Measurements from ENCODE around the gene ING3.

Gene ING3

DNA sequence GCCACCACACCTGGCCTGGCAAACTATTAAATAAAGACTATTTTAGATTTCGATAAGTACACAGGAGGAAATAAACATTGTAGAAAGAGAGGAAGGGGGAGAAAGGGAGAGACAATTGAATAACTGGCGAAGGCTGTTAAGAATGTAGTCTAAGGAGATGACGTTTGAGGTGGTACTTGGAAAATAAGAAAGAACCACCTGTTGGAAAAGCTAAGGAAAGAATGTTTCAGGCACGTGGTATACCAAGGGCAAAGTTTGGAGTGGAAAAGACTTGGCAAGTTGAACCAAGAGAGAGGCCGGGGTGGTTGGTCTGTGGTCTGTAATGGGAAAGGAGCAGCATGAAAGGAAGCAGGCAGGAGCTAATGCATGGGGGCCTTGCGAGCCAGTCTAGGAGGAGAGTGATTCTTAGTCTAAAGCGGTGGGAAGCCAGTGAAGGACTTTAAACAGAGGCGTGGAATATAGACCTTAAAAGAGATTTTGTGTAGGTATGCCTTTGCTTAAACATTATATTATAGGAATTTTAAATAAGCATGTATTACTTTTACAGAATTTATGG lies 9.4 kb downstream of the ING3 start:
- TF ChIP-seq, protein P1, sequence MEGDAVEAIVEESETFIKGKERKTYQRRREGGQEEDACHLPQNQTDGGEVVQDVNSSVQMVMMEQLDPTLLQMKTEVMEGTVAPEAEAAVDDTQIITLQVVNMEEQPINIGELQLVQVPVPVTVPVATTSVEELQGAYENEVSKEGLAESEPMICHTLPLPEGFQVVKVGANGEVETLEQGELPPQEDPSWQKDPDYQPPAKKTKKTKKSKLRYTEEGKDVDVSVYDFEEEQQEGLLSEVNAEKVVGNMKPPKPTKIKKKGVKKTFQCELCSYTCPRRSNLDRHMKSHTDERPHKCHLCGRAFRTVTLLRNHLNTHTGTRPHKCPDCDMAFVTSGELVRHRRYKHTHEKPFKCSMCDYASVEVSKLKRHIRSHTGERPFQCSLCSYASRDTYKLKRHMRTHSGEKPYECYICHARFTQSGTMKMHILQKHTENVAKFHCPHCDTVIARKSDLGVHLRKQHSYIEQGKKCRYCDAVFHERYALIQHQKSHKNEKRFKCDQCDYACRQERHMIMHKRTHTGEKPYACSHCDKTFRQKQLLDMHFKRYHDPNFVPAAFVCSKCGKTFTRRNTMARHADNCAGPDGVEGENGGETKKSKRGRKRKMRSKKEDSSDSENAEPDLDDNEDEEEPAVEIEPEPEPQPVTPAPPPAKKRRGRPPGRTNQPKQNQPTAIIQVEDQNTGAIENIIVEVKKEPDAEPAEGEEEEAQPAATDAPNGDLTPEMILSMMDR (IDR thresholded peaks at IDR 0.05; ENCODE audit: control insufficient read depth, insufficient read depth, low read depth, low read length, missing control alignments): no peak

DNA sequence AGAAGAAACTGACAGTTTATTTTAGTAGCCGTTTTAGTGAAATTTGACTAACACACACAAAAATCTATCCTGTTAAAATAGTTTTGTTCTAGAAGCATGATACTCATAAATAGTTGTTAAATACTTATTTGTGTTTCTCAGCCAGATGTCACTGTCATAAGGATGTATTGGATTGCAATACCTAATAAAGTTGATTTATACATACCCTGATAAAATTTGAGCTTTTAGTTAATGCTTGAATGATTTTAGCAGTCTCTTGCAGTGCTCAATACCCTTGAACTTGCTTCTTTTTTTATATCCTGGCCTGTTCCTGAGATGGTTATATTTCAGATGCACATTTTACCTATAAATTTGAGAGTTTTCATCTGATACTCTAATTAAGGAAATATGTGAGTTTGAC lies 10.1 kb downstream of the ING3 start:
- no peak for DNase-seq (ENCODE audit: low read depth)
- TF ChIP-seq, protein P1 (IDR thresholded peaks at IDR 0.05; ENCODE audit: control insufficient read depth, insufficient read depth, low read depth, low read length, missing control alignments): no peak
- H3K4me3 ChIP-seq (ENCODE audit: control insufficient read depth, low read depth, low read length): no peak overlapping the region

More for the DNA sequence above, 9.4 kb downstream of the ING3 start:
- no peak overlapping the region for H3K4me3 ChIP-seq (ENCODE audit: control insufficient read depth, low read depth, low read length)
- no peak for DNase-seq (ENCODE audit: low read depth)

DNA sequence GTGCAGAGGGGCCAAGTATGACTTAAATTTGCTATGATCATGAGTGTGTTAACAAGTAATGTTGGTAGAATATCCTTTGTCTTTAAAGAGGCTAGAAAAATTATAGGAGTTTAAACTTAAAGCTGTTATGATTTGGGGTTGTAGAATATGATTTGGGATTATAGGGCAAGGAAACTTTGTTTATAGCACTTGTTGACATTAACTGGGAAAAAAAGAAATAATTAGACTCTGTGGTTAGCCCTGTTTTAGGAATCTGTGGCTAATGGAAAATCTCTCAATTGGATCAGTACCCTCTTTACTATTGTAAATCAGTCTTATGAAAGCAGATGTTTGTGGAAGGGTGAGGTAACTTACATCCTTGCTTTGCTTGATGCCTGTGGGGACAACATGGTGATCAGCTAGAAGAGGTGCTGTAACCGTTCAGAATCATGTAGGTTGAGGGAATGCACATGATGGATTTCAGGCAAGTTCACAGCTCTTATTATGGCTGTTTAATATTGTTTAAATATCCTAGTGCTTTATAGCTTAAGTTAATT lies 11.1 kb downstream of the ING3 start:
- TF ChIP-seq, protein P1 (IDR thresholded peaks at IDR 0.05; ENCODE audit: control insufficient read depth, insufficient read depth, low read depth, low read length, missing control alignments): no peak
- DNase-seq (ENCODE audit: low read depth): no peak
- H3K4me3 ChIP-seq (ENCODE audit: control insufficient read depth, low read depth, low read length): no peak overlapping the region

DNA sequence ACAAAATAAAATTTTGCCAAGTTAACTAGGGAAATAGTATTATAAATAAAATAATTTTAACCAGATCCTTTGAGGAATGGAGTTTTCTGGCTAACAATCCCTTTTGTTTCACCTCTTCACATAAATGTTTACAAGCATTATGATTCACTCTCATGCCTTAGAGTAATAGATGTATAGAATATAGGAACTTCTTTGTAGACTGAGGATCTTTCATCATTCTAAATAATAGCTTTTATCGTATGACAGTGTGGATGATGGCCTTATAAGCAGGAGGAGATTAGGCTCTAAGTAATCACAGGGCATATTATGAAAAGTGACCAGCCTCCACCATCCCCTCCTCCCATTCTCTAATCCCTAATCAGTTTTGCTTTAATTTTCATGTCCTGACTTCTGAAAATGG lies 13.5 kb downstream of the ING3 start:
- DNase-seq (ENCODE audit: low read depth): no peak
- H3K4me3 ChIP-seq (ENCODE audit: control insufficient read depth, low read depth, low read length): no peak overlapping the region
- TF ChIP-seq, protein P1 (IDR thresholded peaks at IDR 0.05; ENCODE audit: control insufficient read depth, insufficient read depth, low read depth, low read length, missing control alignments): no peak

DNA sequence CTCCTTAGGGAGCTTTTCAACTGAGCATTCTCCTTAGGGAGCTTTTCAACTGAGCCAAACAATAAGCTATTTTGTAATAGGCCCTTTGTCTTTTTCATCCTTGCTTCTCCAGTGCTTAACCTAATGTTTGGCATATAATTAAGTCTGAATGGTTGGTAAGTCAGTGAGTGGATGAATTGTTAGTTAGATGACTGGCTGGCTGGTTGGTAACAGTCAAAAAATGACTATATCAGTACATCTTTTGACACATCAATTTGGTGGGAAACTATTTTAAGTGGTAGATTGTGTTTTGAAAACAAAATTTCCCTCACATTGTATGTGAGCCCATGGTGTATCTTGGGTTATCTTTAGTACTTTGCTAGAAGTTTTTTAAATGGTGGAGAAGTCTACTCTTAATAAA lies 16.4 kb downstream of the ING3 start:
- no peak for DNase-seq (ENCODE audit: low read depth)
- H3K4me3 ChIP-seq (ENCODE audit: control insufficient read depth, low read depth, low read length): no peak overlapping the region
- TF ChIP-seq, protein P1 (IDR thresholded peaks at IDR 0.05; ENCODE audit: control insufficient read depth, insufficient read depth, low read depth, low read length, missing control alignments): no peak

DNA sequence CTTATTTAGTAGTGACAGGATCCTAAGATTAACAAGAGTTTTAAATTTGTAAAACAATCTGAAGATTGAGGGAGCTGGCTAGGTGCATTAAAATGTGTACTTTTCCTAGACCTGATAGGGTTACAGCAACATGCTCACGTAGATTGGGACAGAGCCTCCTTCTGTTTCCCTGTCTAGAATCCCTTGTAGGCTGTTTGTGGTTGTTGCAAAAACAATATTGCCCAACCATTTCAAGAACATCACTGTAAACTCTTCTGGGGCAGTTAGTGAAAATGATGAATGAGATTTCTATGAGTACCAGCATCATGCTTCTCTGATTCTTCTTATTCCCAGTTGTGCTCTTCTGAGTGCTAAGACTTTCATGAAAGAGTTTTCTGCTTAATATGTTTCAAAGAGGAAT lies 23.3 kb downstream of the ING3 start:
- H3K4me3 ChIP-seq (ENCODE audit: control insufficient read depth, low read depth, low read length): no peak overlapping the region
- no peak for DNase-seq (ENCODE audit: low read depth)
- TF ChIP-seq, protein P1 (IDR thresholded peaks at IDR 0.05; ENCODE audit: control insufficient read depth, insufficient read depth, low read depth, low read length, missing control alignments): no peak

Data from AG09309 (cell line).